ENCODE data around the gene FIBCD1.

FIBCD1 gene

DNA sequence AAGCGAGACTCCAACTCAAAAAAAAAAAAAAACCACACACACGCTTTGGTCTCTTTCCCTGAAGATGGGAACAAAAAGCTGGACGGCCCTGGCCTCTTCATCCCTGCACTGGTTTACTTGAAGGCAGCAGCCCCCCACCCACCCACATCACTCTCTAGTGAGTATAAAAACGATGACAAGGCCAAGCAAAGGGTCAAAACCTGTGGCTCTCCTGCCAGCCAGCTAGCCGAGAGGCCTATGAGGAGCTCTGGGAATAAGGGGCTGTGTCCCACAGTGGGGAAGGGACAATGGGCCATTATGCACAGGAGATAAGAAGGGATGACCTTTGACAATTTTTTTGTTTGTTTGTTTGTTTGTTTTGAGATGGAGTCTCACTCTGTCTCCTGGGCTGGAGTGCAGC, 55.6 kb downstream of the FIBCD1 start:
- Histone ChIP-seq H3K36me3 (ENCODE audit: control insufficient read depth, insufficient read depth, low read length) (peaks cover 46% of the 10 kb centered on the region), H3K27me3 (replicated peaks; ENCODE audit: control insufficient read depth, insufficient read depth, low read length) (no peaks in the 10 kb centered on the region), H3K4me3 (replicated peaks; ENCODE audit: low read depth, low read length) (no peak overlapping the region)
- TF ChIP-seq, protein P1, sequence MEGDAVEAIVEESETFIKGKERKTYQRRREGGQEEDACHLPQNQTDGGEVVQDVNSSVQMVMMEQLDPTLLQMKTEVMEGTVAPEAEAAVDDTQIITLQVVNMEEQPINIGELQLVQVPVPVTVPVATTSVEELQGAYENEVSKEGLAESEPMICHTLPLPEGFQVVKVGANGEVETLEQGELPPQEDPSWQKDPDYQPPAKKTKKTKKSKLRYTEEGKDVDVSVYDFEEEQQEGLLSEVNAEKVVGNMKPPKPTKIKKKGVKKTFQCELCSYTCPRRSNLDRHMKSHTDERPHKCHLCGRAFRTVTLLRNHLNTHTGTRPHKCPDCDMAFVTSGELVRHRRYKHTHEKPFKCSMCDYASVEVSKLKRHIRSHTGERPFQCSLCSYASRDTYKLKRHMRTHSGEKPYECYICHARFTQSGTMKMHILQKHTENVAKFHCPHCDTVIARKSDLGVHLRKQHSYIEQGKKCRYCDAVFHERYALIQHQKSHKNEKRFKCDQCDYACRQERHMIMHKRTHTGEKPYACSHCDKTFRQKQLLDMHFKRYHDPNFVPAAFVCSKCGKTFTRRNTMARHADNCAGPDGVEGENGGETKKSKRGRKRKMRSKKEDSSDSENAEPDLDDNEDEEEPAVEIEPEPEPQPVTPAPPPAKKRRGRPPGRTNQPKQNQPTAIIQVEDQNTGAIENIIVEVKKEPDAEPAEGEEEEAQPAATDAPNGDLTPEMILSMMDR (IDR thresholded peaks at IDR 0.05; ENCODE audit: insufficient read depth, low read length, poor library complexity, severe bottlenecking): no peak
- DNase-seq (ENCODE audit: extremely low read depth, insufficient read length): no peak

- TF ChIP-seq, protein P1 (IDR thresholded peaks at IDR 0.05; ENCODE audit: insufficient read depth, low read length, poor library complexity, severe bottlenecking): no peak
- H3K36me3 ChIP-seq (ENCODE audit: control insufficient read depth, insufficient read depth, low read length): peaks cover 47% of the 10 kb centered on the region
- H3K4me3 ChIP-seq (replicated peaks; ENCODE audit: low read depth, low read length): no peak overlapping the region
- H3K27me3 ChIP-seq (replicated peaks; ENCODE audit: control insufficient read depth, insufficient read depth, low read length): no peaks in the 10 kb centered on the region
- no peak for DNase-seq (ENCODE audit: extremely low read depth, insufficient read length)
Observed at GRCh38 chr9:130882696-130883225, 56.3 kb downstream of the FIBCD1 start.

DNA sequence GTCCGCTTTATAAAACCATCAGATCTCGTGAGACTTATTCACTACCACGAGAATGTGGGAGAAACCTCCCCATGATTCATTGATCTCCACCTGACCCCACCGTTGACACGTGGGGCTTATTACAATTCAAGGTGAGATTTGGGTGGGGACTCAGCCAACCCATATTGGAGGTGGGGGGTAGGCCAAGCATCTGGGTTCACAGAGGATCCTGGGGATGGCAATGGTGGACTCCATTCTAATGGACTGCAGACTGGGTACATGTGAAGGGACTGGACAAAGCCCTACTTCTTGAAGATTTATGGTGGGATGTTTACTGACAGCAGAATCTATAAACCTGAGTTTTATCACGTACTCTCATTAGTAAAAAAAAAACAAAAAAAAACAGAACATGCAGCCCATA, 57.5 kb downstream of the FIBCD1 start:
- Histone ChIP-seq H3K36me3 (ENCODE audit: control insufficient read depth, insufficient read depth, low read length) (peaks cover 41% of the 10 kb centered on the region), H3K4me3 (replicated peaks; ENCODE audit: low read depth, low read length) (no peak overlapping the region), H3K27me3 (replicated peaks; ENCODE audit: control insufficient read depth, insufficient read depth, low read length) (no peaks in the 10 kb centered on the region)
- TF ChIP-seq, protein P1 (IDR thresholded peaks at IDR 0.05; ENCODE audit: insufficient read depth, low read length, poor library complexity, severe bottlenecking): no peak
- DNase-seq (ENCODE audit: extremely low read depth, insufficient read length): no peak

DNA sequence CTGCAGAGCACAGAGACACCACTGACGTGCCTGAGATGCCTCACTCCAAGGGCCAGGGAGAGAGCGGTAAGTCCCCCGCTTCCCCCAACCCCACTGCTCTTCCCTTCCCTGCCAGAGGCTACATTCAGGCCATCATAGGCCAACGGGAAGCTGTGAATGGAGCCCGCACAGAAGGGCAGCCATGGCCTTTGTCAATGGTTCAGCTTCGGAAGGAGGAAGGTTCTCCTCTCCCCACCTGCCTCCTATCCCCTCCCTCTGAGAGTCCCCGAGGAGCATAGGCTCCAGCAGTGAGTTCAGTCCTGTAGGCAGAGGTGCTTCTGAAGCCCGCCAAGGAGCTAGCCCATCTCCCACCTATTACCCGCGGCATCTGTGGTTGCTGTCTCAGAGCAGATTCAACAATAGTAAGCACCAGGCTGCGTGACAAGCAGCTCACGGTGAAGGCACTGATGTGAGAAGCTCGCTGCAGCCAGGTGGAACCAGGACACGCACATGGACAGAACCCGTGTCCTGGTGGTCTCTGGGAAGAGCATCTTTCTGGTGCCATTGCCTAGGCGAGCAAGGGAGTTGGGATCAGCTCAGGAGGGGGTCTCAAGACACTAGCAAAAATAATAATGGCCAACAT, 58.3 kb downstream of the FIBCD1 start:
- no peaks in the 10 kb centered on the region for H3K27me3 ChIP-seq (replicated peaks; ENCODE audit: control insufficient read depth, insufficient read depth, low read length)
- no peak for DNase-seq (ENCODE audit: extremely low read depth, insufficient read length)
- H3K4me3 ChIP-seq (replicated peaks; ENCODE audit: low read depth, low read length): no peak overlapping the region
- peaks cover 36% of the 10 kb centered on the region for H3K36me3 ChIP-seq (ENCODE audit: control insufficient read depth, insufficient read depth, low read length)
- TF ChIP-seq, protein P1 (IDR thresholded peaks at IDR 0.05; ENCODE audit: insufficient read depth, low read length, poor library complexity, severe bottlenecking): no peak

DNA sequence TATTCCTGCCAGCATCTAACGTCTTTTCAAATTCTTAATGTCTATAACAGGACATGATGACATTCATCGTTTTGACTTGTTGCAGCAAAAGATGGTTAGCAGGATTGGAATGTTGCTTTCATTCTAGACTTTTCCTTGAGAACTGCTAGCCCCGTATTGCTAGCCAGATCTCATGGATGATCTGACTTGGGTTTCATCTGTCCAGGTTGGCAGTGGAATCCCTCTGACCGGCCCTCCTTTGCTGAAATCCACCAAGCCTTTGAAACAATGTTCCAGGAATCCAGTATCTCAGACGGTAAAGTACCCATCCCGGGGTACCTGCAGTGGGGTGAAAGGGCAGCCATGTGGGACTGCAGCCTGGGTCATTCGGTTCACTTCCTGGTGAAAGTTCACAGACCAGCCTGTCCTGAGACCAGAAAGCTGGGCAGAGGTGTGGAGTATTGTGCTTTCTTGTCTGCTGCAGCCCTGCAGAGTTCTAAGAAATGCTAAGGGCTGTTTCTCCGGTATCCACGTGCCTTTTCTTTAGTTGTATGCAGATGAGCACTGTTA, 59.1 kb downstream of the FIBCD1 start:
- peaks cover 31% of the 10 kb centered on the region for H3K36me3 ChIP-seq (ENCODE audit: control insufficient read depth, insufficient read depth, low read length)
- H3K4me3 ChIP-seq (replicated peaks; ENCODE audit: low read depth, low read length): no peak overlapping the region
- TF ChIP-seq, protein P1 (IDR thresholded peaks at IDR 0.05; ENCODE audit: insufficient read depth, low read length, poor library complexity, severe bottlenecking): no peak

More for the DNA sequence above, 59.1 kb downstream of the FIBCD1 start:
- DNase-seq (ENCODE audit: extremely low read depth, insufficient read length): no peak
- no peaks in the 10 kb centered on the region for H3K27me3 ChIP-seq (replicated peaks; ENCODE audit: control insufficient read depth, insufficient read depth, low read length)

Measured in GM06990 (cell line).